CD14-positive monocyte (primary cell): ENCODE results near the gene TRPM8. TPM values are rescaled to one million over a fixed set of nuclear protein-coding genes. Genes with fewer than 3 reads are reported as not detected.

Experiments used
- DNase-seq, 3 donors: peaks; one replicate each; pipeline ENCODE4 v3.0.0-alpha.2; 2011 to 2022
- H2AFZ ChIP-seq: 2 replicates; pipeline ENCODE4 v1.6.0; 2012; ENCODE audit warnings: mild to moderate bottlenecking, low read depth, low read length, inconsistent platforms; ENCODE audit not compliant: insufficient read depth, poor library complexity, severe bottlenecking
- H3K27ac ChIP-seq, 2 donors: 1 replicate in 1 of 2; 2 replicates in 1 of 2; pipeline ENCODE4 v1.5.1; 2012 to 2013; ENCODE audit warnings: low read length in 2 of 2, control low read depth in 1 of 2, inconsistent platforms in 1 of 2, low read depth in 1 of 2, mild to moderate bottlenecking in 1 of 2
- H3K27me3 ChIP-seq, 2 donors: one replicate each; pipeline versions ENCODE4 v1.6.0 to v1.6.1; 2011 to 2013; ENCODE audit warnings: low read length in 2 of 2; ENCODE audit not compliant: control insufficient read depth in 2 of 2, insufficient read depth in 2 of 2
- H3K36me3 ChIP-seq, 2 donors: replicated peaks in 1 of 2; 1 replicate in 1 of 2; 2 replicates in 1 of 2; pipeline versions ENCODE4 v1.5.1 to v1.6.1; 2012 to 2013; ENCODE audit warnings: low read length in 2 of 2, control low read depth in 1 of 2, inconsistent platforms in 1 of 2, mild to moderate bottlenecking in 1 of 2; ENCODE audit not compliant: insufficient read depth in 2 of 2, control insufficient read depth in 1 of 2
- H3K4me1 ChIP-seq, 2 donors: 1 replicate in 1 of 2; 2 replicates in 1 of 2; pipeline versions ENCODE4 v1.5.1 to v1.6.1; 2012 to 2013; ENCODE audit warnings: low read length in 2 of 2, control low read depth in 1 of 2, inconsistent platforms in 1 of 2, mild to moderate bottlenecking in 1 of 2, moderate library complexity in 1 of 2; ENCODE audit not compliant: insufficient read depth in 2 of 2, control insufficient read depth in 1 of 2
- H3K4me2 ChIP-seq: replicated peaks from 2 replicates; pipeline ENCODE3; 2012; ENCODE audit warnings: low read length, moderate library complexity, mild to moderate bottlenecking; ENCODE audit not compliant: poor library complexity, severe bottlenecking; ENCODE audit errors: extremely low read depth
- H3K4me3 ChIP-seq, 3 experiments: fragments of 200-600 bp in 1 of 3; sonication (generic) in 1 of 3; replicated peaks in 1 of 3; 1 replicate in 2 of 3; 2 replicates in 1 of 3; pipeline ENCODE4 v1.5.1; 2011 to 2013; ENCODE audit warnings: low read length in 3 of 3, mild to moderate bottlenecking in 3 of 3, control low read depth in 2 of 3, low read depth in 2 of 3, inconsistent platforms in 1 of 3, moderate library complexity in 1 of 3
- H3K79me2 ChIP-seq: 2 replicates; pipeline ENCODE4 v1.6.0; 2012; ENCODE audit warnings: mild to moderate bottlenecking, control low read depth, inconsistent platforms, low read length, moderate library complexity; ENCODE audit not compliant: insufficient read depth
- H3K9ac ChIP-seq: 2 replicates; pipeline ENCODE4 v1.6.0; 2017; ENCODE audit warnings: low read length, mild to moderate bottlenecking; ENCODE audit not compliant: insufficient read depth, poor library complexity, severe bottlenecking
- H3K9me3 ChIP-seq, 2 donors: replicated peaks in 1 of 2; 1 replicate in 1 of 2; 2 replicates in 1 of 2; pipeline versions ENCODE4 v1.5.1 to v1.6.1; 2012 to 2013; ENCODE audit warnings: low read length in 2 of 2, control low read depth in 1 of 2; ENCODE audit not compliant: control insufficient read depth in 1 of 2, insufficient read depth in 1 of 2
- H4K20me1 ChIP-seq: 2 replicates; pipeline ENCODE4 v1.6.0; 2012; ENCODE audit warnings: mild to moderate bottlenecking, low read length, control low read depth, moderate library complexity; ENCODE audit not compliant: insufficient read depth
- H3K27ac Mint-ChIP-seq, 7 donors: one replicate each; pipeline ENCODE4 v1.8.0; 2020; ENCODE audit warnings: mild to moderate bottlenecking in 7 of 7, mixed read lengths in 7 of 7, moderate library complexity in 6 of 7, inconsistent platforms in 2 of 7
- H3K27me3 Mint-ChIP-seq, 3 donors: one replicate each; pipeline ENCODE4 v1.8.0; 2021 to 2022; ENCODE audit warnings: low read depth in 3 of 3, mild to moderate bottlenecking in 3 of 3, mixed read lengths in 3 of 3, moderate library complexity in 3 of 3, inconsistent platforms in 1 of 3
- H3K36me3 Mint-ChIP-seq, 2 donors: one replicate each; pipeline ENCODE4 v1.8.0; 2020; ENCODE audit warnings: mixed read lengths in 2 of 2, inconsistent platforms in 1 of 2, mild to moderate bottlenecking in 1 of 2
- H3K4me1 Mint-ChIP-seq: one replicate; pipeline ENCODE4 v1.8.0; 2020; ENCODE audit warnings: mild to moderate bottlenecking, mixed read lengths
- H3K4me3 Mint-ChIP-seq, 2 donors: one replicate each; pipeline ENCODE4 v1.8.0; 2020; ENCODE audit warnings: mild to moderate bottlenecking in 2 of 2, mixed read lengths in 2 of 2, moderate library complexity in 1 of 2
- H3K9me3 Mint-ChIP-seq, 7 donors: one replicate each; pipeline ENCODE4 v1.8.0; 2020 to 2022; ENCODE audit warnings: mixed read lengths in 7 of 7, mild to moderate bottlenecking in 6 of 7, moderate library complexity in 6 of 7, inconsistent platforms in 2 of 7
- CTCF ChIP-seq: fragments of 200-600 bp; IDR thresholded peaks from one replicate; pipeline ENCODE4 v1.8.0; 2022; ENCODE audit warnings: antibody characterized with exemption, mild to moderate bottlenecking
- WGBS: methylation state at CpG from one replicate; pipeline ENCODE4 v1.1.5; 2013; ENCODE audit warnings: missing lambda C conversion rate; ENCODE audit not compliant: insufficient coverage; 5-methylcytosine and 5-hydroxymethylcytosine counted together
- intact Hi-C, 2 donors: fragments of 100-400 bp; cut with micrococcal nuclease; formaldehyde crosslinking; loops; one replicate each; pipeline versions ENCODE4 v1.15.0 to v1.15.1; 2023
- polyA plus RNA-seq, 3 donors: library from polyadenylated mRNA; depleted of rRNA in 1 of 3; unstranded in 2 of 3; stranded (reverse) in 1 of 3; fragments of 300-500 nt in 2 of 3; fragments of >200 nt in 1 of 3; fragmentation: Illumina TruSeq in 2 of 3; gene quantifications; 1 replicate in 2 of 3; 2 replicates in 1 of 3; pipeline ENCODE4 v1.2.3, GENCODE V29; 2012 to 2021

Gene TRPM8
- polyA plus RNA-seq, 3 donors, result not detected

GRCh38 chr2:233950078-233950825, 33.1 kb downstream of the TRPM8 start:
- intact Hi-C loops, result no loop called here
- Mint-ChIP-seq H3K27me3 (peaks cover 1 to 10% (median 4%) of the 10 kb centered on the region in 3 donors), H3K4me3 (no peak overlapping the region), H3K4me1 (no peaks in the 10 kb centered on the region), H3K9me3 (peaks cover 0 to 2% (median 0%) of the 10 kb centered on the region in 7 donors), H3K27ac (no peak overlapping the region), H3K36me3 (no peaks in the 10 kb centered on the region)
- WGBS, result 88% methylated on average over 11 of the region's 13 CpGs
- DNase-seq, result no peak
- no peaks in the 10 kb centered on the region for H3K27me3 ChIP-seq
- no peaks in the 10 kb centered on the region for H3K36me3 ChIP-seq
- no peak overlapping the region for H3K4me2 ChIP-seq
- H3K9ac ChIP-seq, result no peak overlapping the region
- no peaks in the 10 kb centered on the region for H4K20me1 ChIP-seq
- H3K27ac ChIP-seq, result no peak overlapping the region
- no peaks in the 10 kb centered on the region for H3K9me3 ChIP-seq
- H3K4me3 ChIP-seq, result no peak overlapping the region
- no peak for TF ChIP-seq CTCF
- no peaks in the 10 kb centered on the region for H3K4me1 ChIP-seq
- H2AFZ ChIP-seq, result no peak overlapping the region
- H3K79me2 ChIP-seq, result no peaks in the 10 kb centered on the region

- WGBS, result 80% methylated on average over 7 of the region's 7 CpGs
- no peak overlapping the region for H3K4me3 Mint-ChIP-seq
- Histone ChIP-seq H3K27me3 (no peaks in the 10 kb centered on the region), H3K9me3 (no peaks in the 10 kb centered on the region), H4K20me1 (no peaks in the 10 kb centered on the region), H3K79me2 (no peaks in the 10 kb centered on the region), H3K4me3 (no peak overlapping the region), H3K4me2 (no peak overlapping the region), H3K9ac (no peak overlapping the region), H3K4me1 (no peaks in the 10 kb centered on the region), H2AFZ (no peak overlapping the region), H3K27ac (no peak overlapping the region), H3K36me3 (no peaks in the 10 kb centered on the region)
- no peaks in the 10 kb centered on the region for H3K36me3 Mint-ChIP-seq
- no peak overlapping the region for H3K27ac Mint-ChIP-seq
- H3K4me1 Mint-ChIP-seq, result no peaks in the 10 kb centered on the region
- DNase-seq, result no peak
- H3K9me3 Mint-ChIP-seq, result peaks cover 0 to 2% (median 0%) of the 10 kb centered on the region in 7 donors
- TF ChIP-seq CTCF, result no peak
- intact Hi-C loops, result no loop called here
- H3K27me3 Mint-ChIP-seq, result peaks cover 1 to 13% (median 2%) of the 10 kb centered on the region in 3 donors
Measured at GRCh38 chr2:233952335-233952734, 35.2 kb downstream of the TRPM8 start.
